GM04504 (cell line): ENCODE results near the gene UBE2G1.

Experiments
- DNase-seq: peaks from one replicate; pipeline ENCODE4 v3.0.0-alpha.2; 2012; ENCODE audit warnings: low read depth

UBE2G1 gene

GRCh38 chr17:4247361-4247970 lies 119.0 kb downstream of the UBE2G1 start:
- no peak for DNase-seq

- no peak for DNase-seq
These were observed 119.8 kb downstream of the UBE2G1 start for GRCh38 chr17:4246674-4247073.

- no peak for DNase-seq
These were observed 124.9 kb downstream of the UBE2G1 start for GRCh38 chr17:4241535-4241934.

GRCh38 chr17:4236456-4236855 lies 130.0 kb downstream of the UBE2G1 start:
- no peak for DNase-seq

- DNase-seq: no peak
These were observed 130.8 kb downstream of the UBE2G1 start for GRCh38 chr17:4235372-4236279.

- no peak for DNase-seq
These were observed 132.1 kb downstream of the UBE2G1 start for GRCh38 chr17:4234401-4234800.

- no peak for DNase-seq
These were observed 132.7 kb downstream of the UBE2G1 start for GRCh38 chr17:4233668-4234258.

- peak; percentile 38 for DNase-seq
These were observed 134.2 kb downstream of the UBE2G1 start for GRCh38 chr17:4232168-4232813.

GRCh38 chr17:4229627-4230541 lies 136.6 kb downstream of the UBE2G1 start:
- DNase-seq: peak; percentile 98

- no peak for DNase-seq
These were observed 144.4 kb downstream of the UBE2G1 start for GRCh38 chr17:4221899-4222659.

- no peak for DNase-seq
These were observed 145.3 kb downstream of the UBE2G1 start for GRCh38 chr17:4221163-4221562.

- DNase-seq: no peak
These were observed 145.8 kb downstream of the UBE2G1 start for GRCh38 chr17:4220655-4221054.
